Neuron (in vitro differentiated cells): ENCODE measurements around the gene SNX14.
"Not testable (repeated sequence)": the region's sequence is repeated elsewhere in the genome, so short reads cannot be mapped to it uniquely, and the experiment has no call there.

Experiments used
- H2AFZ ChIP-seq: one replicate; pipeline ENCODE4 v1.6.1; 2013; ENCODE audit warnings: low read depth, mild to moderate bottlenecking, inconsistent platforms, low read length, moderate library complexity
- H3K27me3 ChIP-seq: one replicate; pipeline ENCODE4 v1.6.1; 2013; ENCODE audit warnings: low read length; ENCODE audit not compliant: insufficient read depth
- H3K36me3 ChIP-seq: one replicate; pipeline ENCODE4 v1.6.1; 2013; ENCODE audit warnings: low read length; ENCODE audit not compliant: insufficient read depth
- H3K4me1 ChIP-seq: one replicate; pipeline ENCODE4 v1.6.1; 2013; ENCODE audit warnings: low read length; ENCODE audit not compliant: insufficient read depth
- H3K4me3 ChIP-seq: 2 replicates; pipeline ENCODE4 v1.5.1; 2013; ENCODE audit warnings: mild to moderate bottlenecking, low read length, moderate library complexity
- H3K9me3 ChIP-seq: one replicate; pipeline ENCODE4 v1.6.1; 2013; ENCODE audit warnings: low read length

Gene SNX14

GRCh38 chr6:85593438-85594196 is at the start of gene SNX14:
Gene SNX14, minus strand, starts transcription at chr6:85593858. Its CDS starts 140 bp downstream, at chr6:85593718.
- H3K4me1 ChIP-seq, result peaks cover 11% of the 10 kb centered on the region
- H3K36me3 ChIP-seq, result no peaks in the 10 kb centered on the region
- peak within 1 kb of the TSS; percentile 40 for H2AFZ ChIP-seq
- H3K9me3 ChIP-seq, result peaks cover 5% of the 10 kb centered on the region
- no peaks in the 10 kb centered on the region for H3K27me3 ChIP-seq
- H3K4me3 ChIP-seq, result peak within 1 kb of the TSS; percentile 61

- no peak within 1 kb of the TSS for H2AFZ ChIP-seq
These were observed 49.3 kb upstream of the SNX14 start, which contains the start of gene SYNCRIP for GRCh38 chr6:85642774-85643536. Gene SYNCRIP, minus strand, starts transcription at chr6:85642886. Its CDS starts 1,447 bp downstream, at chr6:85641439.

GRCh38 chr6:85641897-85642773 is 48.5 kb upstream of the SNX14 start:
- peaks cover 22% of the 10 kb centered on the region for H3K4me1 ChIP-seq
- peak overlapping the region; percentile 94 for H3K4me3 ChIP-seq
- no peak overlapping the region for H2AFZ ChIP-seq
- no peaks in the 10 kb centered on the region for H3K27me3 ChIP-seq
- no peaks in the 10 kb centered on the region for H3K9me3 ChIP-seq
- peaks cover 40% of the 10 kb centered on the region for H3K36me3 ChIP-seq

More at GRCh38 chr6:85642774-85643536, 49.3 kb upstream of the SNX14 start, which contains the start of gene SYNCRIP:
- Histone ChIP-seq H3K36me3 (peaks cover 32% of the 10 kb centered on the region), H3K27me3 (no peaks in the 10 kb centered on the region), H3K4me1 (peaks cover 22% of the 10 kb centered on the region), H3K4me3 (peak within 1 kb of the TSS; percentile 94), H3K9me3 (no peaks in the 10 kb centered on the region)

GRCh38 chr6:85641522-85641896 is 47.9 kb upstream of the SNX14 start:
- H3K27me3 ChIP-seq, result no peaks in the 10 kb centered on the region
- no peak overlapping the region for H2AFZ ChIP-seq
- peaks cover 46% of the 10 kb centered on the region for H3K36me3 ChIP-seq
- H3K4me3 ChIP-seq, result peak overlapping the region; percentile 94
- no peaks in the 10 kb centered on the region for H3K9me3 ChIP-seq
- peaks cover 22% of the 10 kb centered on the region for H3K4me1 ChIP-seq

- Histone ChIP-seq H3K4me3 (peak overlapping the region; percentile 94), H3K27me3 (no peaks in the 10 kb centered on the region), H3K4me1 (peaks cover 22% of the 10 kb centered on the region), H2AFZ (no peak overlapping the region), H3K9me3 (no peaks in the 10 kb centered on the region), H3K36me3 (peaks cover 53% of the 10 kb centered on the region)
These were observed 47.2 kb upstream of the SNX14 start for GRCh38 chr6:85640821-85641220.

- Histone ChIP-seq H3K4me1 (peaks cover 19% of the 10 kb centered on the region), H3K27me3 (no peaks in the 10 kb centered on the region), H2AFZ (no peak overlapping the region), H3K9me3 (no peaks in the 10 kb centered on the region), H3K36me3 (peaks cover 82% of the 10 kb centered on the region), H3K4me3 (no peak overlapping the region)
These were observed 43.9 kb upstream of the SNX14 start for GRCh38 chr6:85637579-85637978.

- peaks cover 90% of the 10 kb centered on the region for H3K36me3 ChIP-seq
These were observed 38.7 kb upstream of the SNX14 start for GRCh38 chr6:85632164-85632942.

GRCh38 chr6:85631117-85631516 is 37.5 kb upstream of the SNX14 start:
- H2AFZ ChIP-seq, H3K4me1 ChIP-seq, H3K9me3 ChIP-seq, H3K4me3 ChIP-seq, H3K27me3 ChIP-seq: not testable (repeated sequence)
- peaks cover 90% of the 10 kb centered on the region for H3K36me3 ChIP-seq

More at GRCh38 chr6:85632164-85632942, 38.7 kb upstream of the SNX14 start:
- Histone ChIP-seq H2AFZ (no peak overlapping the region), H3K4me3 (no peak overlapping the region), H3K4me1 (no peaks in the 10 kb centered on the region), H3K27me3 (no peaks in the 10 kb centered on the region), H3K9me3 (no peaks in the 10 kb centered on the region)

GRCh38 chr6:85628353-85628752 is 34.7 kb upstream of the SNX14 start:
- H3K9me3 ChIP-seq, result no peaks in the 10 kb centered on the region
- H2AFZ ChIP-seq, result no peak overlapping the region
- no peaks in the 10 kb centered on the region for H3K4me1 ChIP-seq
- no peak overlapping the region for H3K4me3 ChIP-seq
- peaks cover 84% of the 10 kb centered on the region for H3K36me3 ChIP-seq
- no peaks in the 10 kb centered on the region for H3K27me3 ChIP-seq

GRCh38 chr6:85620308-85620707 is 26.6 kb upstream of the SNX14 start:
- Histone ChIP-seq H3K4me1 (no peaks in the 10 kb centered on the region), H3K4me3 (no peak overlapping the region), H3K36me3 (peaks cover 92% of the 10 kb centered on the region), H2AFZ (no peak overlapping the region), H3K9me3 (no peaks in the 10 kb centered on the region), H3K27me3 (no peaks in the 10 kb centered on the region)

GRCh38 chr6:85614780-85615179 is 21.1 kb upstream of the SNX14 start:
- Histone ChIP-seq H3K4me1 (no peaks in the 10 kb centered on the region), H3K9me3 (no peaks in the 10 kb centered on the region), H3K4me3 (no peak overlapping the region), H3K27me3 (no peaks in the 10 kb centered on the region), H2AFZ (no peak overlapping the region), H3K36me3 (peaks cover 96% of the 10 kb centered on the region)
